ENCODE measurements around the gene NAA10. TPM values are rescaled to one million over a fixed set of nuclear protein-coding genes. Genes with fewer than 3 reads are reported as not detected.

NAA10 gene
- total RNA-seq, 1 experiment from 2014 or later: 107 TPM

- no peaks in the 10 kb centered on the region for H3K9me3 Mint-ChIP-seq
- H3K27me3 Mint-ChIP-seq (ENCODE audit: low read depth): no peaks in the 10 kb centered on the region
- DNase-seq (ENCODE audit: low spot score) (no peak), ATAC-seq (no peak)
- TF ChIP-seq FOXP4 (CRISPR knock-in tag; IDR thresholded peaks at IDR 0.05) (no peak), PRRX2 (CRISPR knock-in tag; IDR thresholded peaks at IDR 0.05) (no peak), HMGA2 (CRISPR knock-in tag; IDR thresholded peaks at IDR 0.05) (no peak), E2F1 (CRISPR knock-in tag; IDR thresholded peaks at IDR 0.05) (no peak), CDX4 (CRISPR knock-in tag; IDR thresholded peaks at IDR 0.05; ENCODE audit: borderline replicate concordance) (no peak), JAZF1 (CRISPR knock-in tag; IDR thresholded peaks at IDR 0.05) (no peak), JUN (CRISPR knock-in tag; IDR thresholded peaks at IDR 0.05) (no peak), RELA (CRISPR knock-in tag; IDR thresholded peaks at IDR 0.05; ENCODE audit: borderline replicate concordance) (no peak), PREB (CRISPR knock-in tag; IDR thresholded peaks at IDR 0.05; ENCODE audit: borderline replicate concordance) (no peak), TEAD1 (CRISPR knock-in tag; IDR thresholded peaks at IDR 0.05) (no peak), GABPB1 (CRISPR knock-in tag; IDR thresholded peaks at IDR 0.05) (no peak)
- H3K4me1 Mint-ChIP-seq: peaks cover 21% of the 10 kb centered on the region
- ChIA-PET POLR2A (no interaction called here), CTCF (interaction anchor here (0.8 to 3.7 kb wide), 4 partner anchors 19 to 280 kb away, joined by 3 to 12 read pairs (median 5); no protein-coding TSS in a partner anchor)
- peak overlapping the region; percentile 60; the same call in 1 of the 2 replicates for H3K27ac Mint-ChIP-seq
- H3K36me3 Mint-ChIP-seq: peaks cover under 1% of the 10 kb centered on the region
- H3K4me3 Mint-ChIP-seq: no peak overlapping the region; the same call in 1 of the 2 replicates
Measured at GRCh38 chrX:153966283-153966688, 31.4 kb upstream of the NAA10 start.

GRCh38 chrX:153965406-153965805 lies 30.6 kb upstream of the NAA10 start:
- Mint-ChIP-seq H3K27me3 (ENCODE audit: low read depth) (no peaks in the 10 kb centered on the region), H3K36me3 (peaks cover 9% of the 10 kb centered on the region), H3K27ac (no peak overlapping the region), H3K4me1 (peaks cover 21% of the 10 kb centered on the region), H3K4me3 (no peak overlapping the region), H3K9me3 (no peaks in the 10 kb centered on the region)
- ATAC-seq: no peak
- no peak for DNase-seq (ENCODE audit: low spot score)
- CTCF ChIA-PET: no interaction called here
- TF ChIP-seq CREB1 (CRISPR knock-in tag; IDR thresholded peaks at IDR 0.05) (no peak), MAX (CRISPR knock-in tag; IDR thresholded peaks at IDR 0.05) (no peak), IRF1 (CRISPR knock-in tag; IDR thresholded peaks at IDR 0.05) (no peak), ATF6 (CRISPR knock-in tag; IDR thresholded peaks at IDR 0.05) (no peak), TCF7 (CRISPR knock-in tag; IDR thresholded peaks at IDR 0.05; ENCODE audit: low read depth) (no peak), ATF1 (CRISPR knock-in tag; IDR thresholded peaks at IDR 0.05) (no peak), CDX4 (CRISPR knock-in tag; IDR thresholded peaks at IDR 0.05; ENCODE audit: borderline replicate concordance) (no peak), ZNF425 (CRISPR knock-in tag; conservative IDR thresholded peaks at IDR 0.05) (no peak), GRHL2 (CRISPR knock-in tag; IDR thresholded peaks at IDR 0.05; ENCODE audit: insufficient replicate concordance, severe bottlenecking) (no peak), ATF2 (CRISPR knock-in tag; IDR thresholded peaks at IDR 0.05; ENCODE audit: borderline replicate concordance, low read depth) (no peak)
- POLR2A ChIA-PET: no interaction called here
